ENCODE data around the gene WDR62. TPM values are rescaled to one million over a fixed set of nuclear protein-coding genes. Genes with fewer than 3 reads are reported as not detected.
"Not testable (repeated sequence)": the region's sequence is repeated elsewhere in the genome, so short reads cannot be mapped to it uniquely, and the experiment has no call there.

Gene WDR62
- total RNA-seq, 4 donors from 2014 or later, result 1.1 to 4.8 (median 3.5) TPM

DNA sequence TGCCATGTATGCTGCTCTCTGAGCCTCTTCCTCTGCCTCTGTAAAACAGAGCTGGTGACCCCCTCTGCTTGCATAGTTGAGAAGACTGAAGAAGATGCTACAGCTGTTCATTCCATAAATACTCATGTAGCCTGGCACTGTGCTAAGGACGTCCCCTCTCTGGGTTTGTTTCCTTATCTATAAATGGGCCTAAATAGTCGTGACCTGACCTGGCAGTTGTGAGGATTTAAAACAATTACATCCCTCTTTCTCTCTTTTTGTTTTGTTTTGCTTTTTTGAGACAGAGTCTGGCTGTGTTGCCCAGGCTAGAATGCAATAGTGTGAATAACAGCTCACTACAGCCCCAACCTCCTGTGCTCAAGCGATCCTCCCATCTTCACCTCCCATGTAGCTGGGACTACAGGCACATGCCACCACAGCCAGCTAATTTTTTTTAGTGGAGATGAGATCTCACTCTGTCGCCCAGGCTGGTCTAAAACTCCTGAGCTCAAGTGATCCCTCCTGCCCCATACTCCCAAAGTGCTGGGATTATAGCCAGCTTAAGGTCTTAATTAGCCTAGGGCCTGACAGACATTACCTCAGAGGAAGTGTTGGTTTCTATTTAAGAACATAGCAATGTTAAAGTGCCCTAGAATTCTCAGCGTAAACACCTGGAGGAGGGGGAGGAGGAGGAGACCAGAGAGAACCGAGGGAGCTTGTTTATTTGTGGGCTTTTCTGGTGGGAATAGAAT lies 4.6 kb downstream of the WDR62 start:
- intact Hi-C loops (cut with DNase I), result loop anchor here (10.0 kb wide), 1 partner anchor 55 kb away; the partner anchor contains the start of genes OVOL3, POLR2I and TBCB
- no peaks in the 10 kb centered on the region for H3K9me3 ChIP-seq
- DNase-seq, result no peak
- 79 to 85% methylated on average over 5 of the region's 6 CpGs for WGBS, 2 donors
- H3K36me3 ChIP-seq, result no peaks in the 10 kb centered on the region
- TF ChIP-seq POLR2A (IDR thresholded peaks at IDR 0.05), result no peak
- TF ChIP-seq, protein P1, sequence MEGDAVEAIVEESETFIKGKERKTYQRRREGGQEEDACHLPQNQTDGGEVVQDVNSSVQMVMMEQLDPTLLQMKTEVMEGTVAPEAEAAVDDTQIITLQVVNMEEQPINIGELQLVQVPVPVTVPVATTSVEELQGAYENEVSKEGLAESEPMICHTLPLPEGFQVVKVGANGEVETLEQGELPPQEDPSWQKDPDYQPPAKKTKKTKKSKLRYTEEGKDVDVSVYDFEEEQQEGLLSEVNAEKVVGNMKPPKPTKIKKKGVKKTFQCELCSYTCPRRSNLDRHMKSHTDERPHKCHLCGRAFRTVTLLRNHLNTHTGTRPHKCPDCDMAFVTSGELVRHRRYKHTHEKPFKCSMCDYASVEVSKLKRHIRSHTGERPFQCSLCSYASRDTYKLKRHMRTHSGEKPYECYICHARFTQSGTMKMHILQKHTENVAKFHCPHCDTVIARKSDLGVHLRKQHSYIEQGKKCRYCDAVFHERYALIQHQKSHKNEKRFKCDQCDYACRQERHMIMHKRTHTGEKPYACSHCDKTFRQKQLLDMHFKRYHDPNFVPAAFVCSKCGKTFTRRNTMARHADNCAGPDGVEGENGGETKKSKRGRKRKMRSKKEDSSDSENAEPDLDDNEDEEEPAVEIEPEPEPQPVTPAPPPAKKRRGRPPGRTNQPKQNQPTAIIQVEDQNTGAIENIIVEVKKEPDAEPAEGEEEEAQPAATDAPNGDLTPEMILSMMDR (IDR thresholded peaks at IDR 0.05), result no peak
- H3K4me3 ChIP-seq, result no peak overlapping the region
- peaks cover 10 to 18% (median 12%) of the 10 kb centered on the region in 3 donors for H3K4me1 ChIP-seq
- H3K27me3 ChIP-seq, result no peaks in the 10 kb centered on the region
- no peak overlapping the region for H3K27ac ChIP-seq

DNA sequence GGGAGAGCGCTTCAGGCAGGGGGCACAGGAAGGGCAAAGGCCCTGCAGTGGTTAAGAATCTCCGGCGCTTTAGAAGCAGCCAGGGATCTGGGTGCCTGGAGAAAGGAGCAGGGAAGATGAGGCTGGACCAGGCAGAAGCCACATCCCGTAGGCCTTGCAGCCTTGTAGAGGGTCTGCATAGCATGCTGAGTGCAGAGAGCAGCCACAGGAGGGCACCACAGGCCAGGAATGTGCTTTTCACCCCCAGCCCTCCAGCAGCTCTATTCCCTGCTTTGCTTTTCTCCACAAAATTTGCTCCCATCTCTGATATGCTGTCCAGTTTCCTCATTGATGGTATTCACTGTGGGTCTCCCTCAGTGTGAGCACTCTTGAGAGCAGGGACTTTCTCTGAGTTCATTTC lies 5.7 kb downstream of the WDR62 start:
- Histone ChIP-seq H3K9me3 (no peaks in the 10 kb centered on the region), H3K4me3 (no peak overlapping the region), H3K36me3 (no peaks in the 10 kb centered on the region), H3K27ac (no peak overlapping the region), H3K4me1 (peaks cover 4 to 11% (median 5%) of the 10 kb centered on the region in 3 donors), H3K27me3 (no peaks in the 10 kb centered on the region)
- no peak for TF ChIP-seq POLR2A (IDR thresholded peaks at IDR 0.05)
- TF ChIP-seq, protein P1 (IDR thresholded peaks at IDR 0.05), result peak in 4 of 6 experiments; percentile 46 to 66 (median 54)
- DNase-seq, result no peak
- intact Hi-C loops (cut with DNase I), result no loop called here
- WGBS, 2 donors, result 74 to 81% methylated on average over 4 of the region's 4 CpGs

DNA sequence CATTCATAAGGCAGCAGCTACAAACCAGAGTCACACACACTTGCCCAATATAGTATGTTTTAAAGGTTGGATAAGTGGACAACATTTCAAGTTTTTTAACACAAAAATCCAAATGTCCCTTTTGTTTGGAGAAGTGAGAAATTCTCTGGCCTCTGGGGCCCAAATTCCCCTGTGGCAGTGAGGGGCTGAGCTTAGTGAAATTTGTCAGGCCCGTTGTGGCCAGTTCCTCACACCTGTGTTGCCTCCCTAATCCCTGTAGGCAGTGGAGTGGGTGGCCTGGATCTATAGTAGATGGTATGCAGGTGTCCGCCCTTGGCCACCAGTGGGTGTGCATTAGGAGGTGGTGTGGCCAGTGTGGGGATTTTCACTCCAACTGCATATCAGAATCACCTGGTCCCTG lies 6.7 kb downstream of the WDR62 start:
- no peak overlapping the region for H3K4me3 ChIP-seq
- peaks cover 0 to 2% (median 0%) of the 10 kb centered on the region in 3 donors for H3K4me1 ChIP-seq
- H3K9me3 ChIP-seq, result no peaks in the 10 kb centered on the region
- H3K27me3 ChIP-seq, result no peaks in the 10 kb centered on the region
- DNase-seq, result no peak
- TF ChIP-seq POLR2A (IDR thresholded peaks at IDR 0.05), result no peak
- TF ChIP-seq, protein P1 (IDR thresholded peaks at IDR 0.05), result no peak
- H3K36me3 ChIP-seq, result no peaks in the 10 kb centered on the region
- intact Hi-C loops (cut with DNase I), result no loop called here
- H3K27ac ChIP-seq, result no peak overlapping the region
- 73 to 86% methylated on average over 1 to 2 of the region's 2 CpGs for WGBS, 2 donors

DNA sequence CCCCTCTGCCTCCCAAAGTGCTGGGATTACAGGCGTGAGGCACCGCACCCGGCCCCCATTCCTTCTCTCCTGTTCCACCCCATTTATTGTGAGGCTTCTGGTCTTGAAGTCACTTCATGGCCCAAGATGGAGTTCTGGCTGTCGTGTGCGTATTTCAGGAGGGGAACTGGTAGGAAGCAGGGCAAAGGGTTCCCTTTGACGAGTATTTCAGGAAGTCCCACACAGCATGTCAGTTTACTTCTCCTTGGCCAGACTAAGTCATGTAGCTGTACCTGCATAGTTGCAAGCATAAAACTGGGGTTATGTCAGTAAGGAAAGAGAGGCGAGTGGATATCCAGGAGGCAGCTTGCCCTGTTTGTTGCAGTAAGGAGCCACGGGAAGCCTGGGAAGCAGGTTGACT lies 10.1 kb downstream of the WDR62 start:
- no peak for DNase-seq
- Histone ChIP-seq H3K36me3 (peaks cover 0 to 7% (median 0%) of the 10 kb centered on the region in 3 donors), H3K27me3 (no peaks in the 10 kb centered on the region), H3K4me3 (no peak overlapping the region), H3K9me3 (no peaks in the 10 kb centered on the region), H3K4me1 (peaks cover 0 to under 1% (median 0%) of the 10 kb centered on the region in 3 donors), H3K27ac (no peak overlapping the region)
- 93 to 97% methylated on average over 4 to 6 of the region's 8 CpGs for WGBS, 2 donors
- intact Hi-C loops (cut with DNase I), result no loop called here
- TF ChIP-seq, protein P1 (IDR thresholded peaks at IDR 0.05), result no peak
- no peak for TF ChIP-seq POLR2A (IDR thresholded peaks at IDR 0.05)

GRCh38 chr19:36067681-36068080 lies 13.0 kb downstream of the WDR62 start:
- Histone ChIP-seq H3K36me3 (peaks cover 0 to 7% (median 0%) of the 10 kb centered on the region in 3 donors), H3K4me1 (peaks cover 0 to 18% (median 11%) of the 10 kb centered on the region in 3 donors), H3K9me3 (no peaks in the 10 kb centered on the region), H3K27me3 (no peaks in the 10 kb centered on the region), H3K4me3 (no peak overlapping the region), H3K27ac (no peak overlapping the region)
- TF ChIP-seq, protein P1 (IDR thresholded peaks at IDR 0.05), result no peak
- TF ChIP-seq POLR2A (IDR thresholded peaks at IDR 0.05), result no peak
- intact Hi-C loops (cut with DNase I), result no loop called here
- 75 to 78% methylated on average over 1 to 2 of the region's 11 CpGs for WGBS, 2 donors
- no peak for DNase-seq

- H3K4me3 ChIP-seq; H3K9me3 ChIP-seq; H3K27ac ChIP-seq; intact Hi-C loops (cut with DNase I); H3K36me3 ChIP-seq; DNase-seq; H3K27me3 ChIP-seq: not testable (repeated sequence)
- WGBS, 2 donors, result no CpG with 5 or more reads among the region's 57 CpGs
- H3K4me1 ChIP-seq, result peaks cover 0 to 18% (median 11%) of the 10 kb centered on the region in 3 donors
Measured at GRCh38 chr19:36068810-36069499, 14.3 kb downstream of the WDR62 start.
